Measurements from ENCODE around the gene SMOC1. TPM values are rescaled to one million over a fixed set of nuclear protein-coding genes. Genes with fewer than 3 reads are reported as not detected.

SMOC1 gene
- total RNA-seq, 1 experiment from 2014 or later = 0.14 TPM

GRCh38 chr14:69941768-69942742 lies 62.8 kb downstream of the SMOC1 start:
- no peaks in the 10 kb centered on the region for H3K27me3 Mint-ChIP-seq (ENCODE audit: insufficient read depth, unreplicated experiment)
- H3K4me1 Mint-ChIP-seq (ENCODE audit: low read depth, unreplicated experiment) = peaks cover 29% of the 10 kb centered on the region
- intact Hi-C loops (cut with micrococcal nuclease; ENCODE audit: unreplicated experiment) = loop anchor here (5.0 kb wide), 1 partner anchor 40 kb away; no protein-coding TSS in a partner anchor
- peaks cover 10% of the 10 kb centered on the region for H3K9me3 ChIP-seq
- peaks cover 15% of the 10 kb centered on the region for H3K9me3 Mint-ChIP-seq (ENCODE audit: unreplicated experiment)
- peaks cover 6% of the 10 kb centered on the region for H3K36me3 Mint-ChIP-seq (ENCODE audit: insufficient read depth, unreplicated experiment)
- no peaks in the 10 kb centered on the region for H3K36me3 ChIP-seq (ENCODE audit: control insufficient read depth, insufficient read depth, low read length)
- DNase-seq = peak in 1 of 2 experiments; percentile 48
- no peak overlapping the region for H3K4me3 ChIP-seq (ENCODE audit: low read depth, low read length)
- no peak overlapping the region for H3K4me3 Mint-ChIP-seq (ENCODE audit: unreplicated experiment)
- H3K4me1 ChIP-seq = peaks cover 49% of the 10 kb centered on the region
- ChIA-PET CTCF (no interaction called here), POLR2A (interaction anchor here (0.6 kb wide), 1 partner anchor 157 kb away, joined by 3 read pairs; no protein-coding TSS in a partner anchor)
- H3K27me3 ChIP-seq (replicated peaks; ENCODE audit: control insufficient read depth, insufficient read depth, low read length) = no peaks in the 10 kb centered on the region
- peak overlapping the region; percentile 65 for H3K27ac Mint-ChIP-seq (ENCODE audit: unreplicated experiment)
- BruUV-seq (replicated peaks) = no TSS peak
- no peak for TF ChIP-seq CTCF (IDR thresholded peaks at IDR 0.05; ENCODE audit: insufficient read depth in 1 of 2, low read depth in 1 of 2, low read length in 1 of 2, severe bottlenecking in 1 of 2, unreplicated experiment in 1 of 2)

- ChIA-PET POLR2A (interaction anchor here (0.6 kb wide), 1 partner anchor 177 kb away, joined by 3 read pairs; the partner anchor contains the start of gene SRSF5), CTCF (interaction anchor here (1.0 kb wide), 2 partner anchors 84 to 92 kb away, joined by 3 to 4 read pairs; no protein-coding TSS in a partner anchor)
- intact Hi-C loops (cut with micrococcal nuclease; ENCODE audit: unreplicated experiment) = loop anchor here (5.0 kb wide), 1 partner anchor 39 kb away; no protein-coding TSS in a partner anchor
- Histone ChIP-seq H3K4me1 (peaks cover 37% of the 10 kb centered on the region), H3K9me3 (peaks cover 10% of the 10 kb centered on the region), H3K36me3 (ENCODE audit: control insufficient read depth, insufficient read depth, low read length) (no peaks in the 10 kb centered on the region), H3K27me3 (replicated peaks; ENCODE audit: control insufficient read depth, insufficient read depth, low read length) (no peaks in the 10 kb centered on the region), H3K4me3 (ENCODE audit: low read depth, low read length) (no peak overlapping the region)
- peak overlapping the region; percentile 50 for H3K27ac Mint-ChIP-seq (ENCODE audit: unreplicated experiment)
- BruUV-seq (replicated peaks) = no TSS peak
- peak; percentile 51 to 85 for DNase-seq
- H3K27me3 Mint-ChIP-seq (ENCODE audit: insufficient read depth, unreplicated experiment) = no peaks in the 10 kb centered on the region
- no peak for TF ChIP-seq CTCF (IDR thresholded peaks at IDR 0.05; ENCODE audit: insufficient read depth in 1 of 2, low read depth in 1 of 2, low read length in 1 of 2, severe bottlenecking in 1 of 2, unreplicated experiment in 1 of 2)
- peaks cover 6% of the 10 kb centered on the region for H3K36me3 Mint-ChIP-seq (ENCODE audit: insufficient read depth, unreplicated experiment)
- H3K4me1 Mint-ChIP-seq (ENCODE audit: low read depth, unreplicated experiment) = peaks cover 27% of the 10 kb centered on the region
- no peak overlapping the region for H3K4me3 Mint-ChIP-seq (ENCODE audit: unreplicated experiment)
- H3K9me3 Mint-ChIP-seq (ENCODE audit: unreplicated experiment) = peaks cover 24% of the 10 kb centered on the region
Observed at GRCh38 chr14:69943084-69943780, 64.0 kb downstream of the SMOC1 start.

GRCh38 chr14:69945347-69945746 lies 66.1 kb downstream of the SMOC1 start:
- POLR2A ChIA-PET = no interaction called here
- TF ChIP-seq CTCF (IDR thresholded peaks at IDR 0.05; ENCODE audit: insufficient read depth in 1 of 2, low read depth in 1 of 2, low read length in 1 of 2, severe bottlenecking in 1 of 2, unreplicated experiment in 1 of 2) = no peak
- no peak overlapping the region for H3K4me3 ChIP-seq (ENCODE audit: low read depth, low read length)
- H3K9me3 ChIP-seq = peaks cover 10% of the 10 kb centered on the region
- H3K27me3 ChIP-seq (replicated peaks; ENCODE audit: control insufficient read depth, insufficient read depth, low read length) = no peaks in the 10 kb centered on the region
- H3K9me3 Mint-ChIP-seq (ENCODE audit: unreplicated experiment) = peaks cover 24% of the 10 kb centered on the region
- no TSS peak for BruUV-seq (replicated peaks)
- no peaks in the 10 kb centered on the region for H3K27me3 Mint-ChIP-seq (ENCODE audit: insufficient read depth, unreplicated experiment)
- CTCF ChIA-PET = no interaction called here
- no peak overlapping the region for H3K4me3 Mint-ChIP-seq (ENCODE audit: unreplicated experiment)
- H3K4me1 ChIP-seq = peaks cover 36% of the 10 kb centered on the region
- H3K36me3 ChIP-seq (ENCODE audit: control insufficient read depth, insufficient read depth, low read length) = no peaks in the 10 kb centered on the region
- intact Hi-C loops (cut with micrococcal nuclease; ENCODE audit: unreplicated experiment) = no loop called here
- DNase-seq = no peak
- H3K27ac Mint-ChIP-seq (ENCODE audit: unreplicated experiment) = no peak overlapping the region
- peaks cover 29% of the 10 kb centered on the region for H3K4me1 Mint-ChIP-seq (ENCODE audit: low read depth, unreplicated experiment)
- H3K36me3 Mint-ChIP-seq (ENCODE audit: insufficient read depth, unreplicated experiment) = peaks cover 6% of the 10 kb centered on the region

Measured in Caco-2 (cell line).